GM10266 (cell line): ENCODE data around the gene GALNT18.
A peak's percentile ranks its signal among the peaks of the same experiment; 100 is the strongest.

Experiments
- DNase-seq: peaks from one replicate; pipeline ENCODE4 v3.0.0; 2012; ENCODE audit errors: extremely low spot score
- TF ChIP-seq, protein P1 (sequence below): IDR thresholded peaks from 2 replicates; pipeline ENCODE4 v1.5.1; 2012; ENCODE audit warnings: mild to moderate bottlenecking, low read depth; ENCODE audit not compliant: control insufficient read depth, insufficient read depth; ENCODE audit errors: missing control alignments

GALNT18 gene

GRCh38 chr11:11247086-11247485, 374.7 kb downstream of the GALNT18 start:
- TF ChIP-seq, protein P1, sequence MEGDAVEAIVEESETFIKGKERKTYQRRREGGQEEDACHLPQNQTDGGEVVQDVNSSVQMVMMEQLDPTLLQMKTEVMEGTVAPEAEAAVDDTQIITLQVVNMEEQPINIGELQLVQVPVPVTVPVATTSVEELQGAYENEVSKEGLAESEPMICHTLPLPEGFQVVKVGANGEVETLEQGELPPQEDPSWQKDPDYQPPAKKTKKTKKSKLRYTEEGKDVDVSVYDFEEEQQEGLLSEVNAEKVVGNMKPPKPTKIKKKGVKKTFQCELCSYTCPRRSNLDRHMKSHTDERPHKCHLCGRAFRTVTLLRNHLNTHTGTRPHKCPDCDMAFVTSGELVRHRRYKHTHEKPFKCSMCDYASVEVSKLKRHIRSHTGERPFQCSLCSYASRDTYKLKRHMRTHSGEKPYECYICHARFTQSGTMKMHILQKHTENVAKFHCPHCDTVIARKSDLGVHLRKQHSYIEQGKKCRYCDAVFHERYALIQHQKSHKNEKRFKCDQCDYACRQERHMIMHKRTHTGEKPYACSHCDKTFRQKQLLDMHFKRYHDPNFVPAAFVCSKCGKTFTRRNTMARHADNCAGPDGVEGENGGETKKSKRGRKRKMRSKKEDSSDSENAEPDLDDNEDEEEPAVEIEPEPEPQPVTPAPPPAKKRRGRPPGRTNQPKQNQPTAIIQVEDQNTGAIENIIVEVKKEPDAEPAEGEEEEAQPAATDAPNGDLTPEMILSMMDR, result no peak
- DNase-seq, result no peak

DNA sequence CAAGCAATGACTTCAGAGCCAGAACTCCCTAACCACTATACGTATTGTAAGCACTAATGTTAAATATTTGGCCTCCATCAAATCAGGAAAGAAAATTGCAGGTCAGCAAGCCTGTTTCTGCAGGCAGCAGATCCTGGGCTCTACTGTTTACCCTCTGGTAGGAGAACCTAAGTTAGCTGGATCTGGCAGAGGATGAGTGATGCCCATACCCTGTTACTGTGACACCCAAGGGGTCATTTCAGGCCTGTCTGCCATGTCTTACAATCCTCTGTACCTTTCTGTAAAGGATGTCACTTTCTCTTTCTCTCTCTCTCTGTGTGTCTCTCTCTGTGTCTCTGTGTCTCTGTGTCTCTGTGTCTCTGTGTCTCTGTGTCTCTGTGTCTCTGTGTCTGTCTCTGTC, 375.6 kb downstream of the GALNT18 start:
- TF ChIP-seq, protein P1, result no peak
- DNase-seq, result no peak

DNA sequence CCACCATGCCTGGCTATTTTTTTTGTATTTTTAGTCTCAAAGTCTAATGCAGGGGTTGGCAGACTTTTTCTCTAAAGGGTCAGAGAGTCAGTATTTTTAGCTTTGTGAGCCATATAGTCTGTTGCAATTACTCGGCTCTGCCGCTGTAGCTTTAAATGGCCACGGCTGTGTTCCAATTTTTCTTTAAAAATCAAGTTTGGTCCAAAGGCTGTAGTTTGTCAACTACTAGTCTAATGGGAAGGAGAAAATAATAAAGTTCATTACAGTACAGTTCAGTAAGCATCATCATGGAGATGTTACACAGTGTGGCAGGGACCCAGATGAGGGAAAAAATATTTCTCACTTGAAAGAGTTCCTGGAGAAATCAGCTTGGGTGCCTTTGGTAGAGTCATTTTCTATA, 376.4 kb downstream of the GALNT18 start:
- TF ChIP-seq, protein P1, result no peak
- no peak for DNase-seq

- no peak for DNase-seq
Measured at GRCh38 chr11:11244470-11245080, 377.2 kb downstream of the GALNT18 start.

GRCh38 chr11:11243590-11244469, 378.0 kb downstream of the GALNT18 start:
- DNase-seq, result peak; percentile 31
- TF ChIP-seq, protein P1, result no peak

More at GRCh38 chr11:11244470-11245080, 377.2 kb downstream of the GALNT18 start:
- TF ChIP-seq, protein P1, result no peak

- TF ChIP-seq, protein P1, result no peak
- no peak for DNase-seq
Measured at GRCh38 chr11:11243209-11243589, 378.6 kb downstream of the GALNT18 start.

DNA sequence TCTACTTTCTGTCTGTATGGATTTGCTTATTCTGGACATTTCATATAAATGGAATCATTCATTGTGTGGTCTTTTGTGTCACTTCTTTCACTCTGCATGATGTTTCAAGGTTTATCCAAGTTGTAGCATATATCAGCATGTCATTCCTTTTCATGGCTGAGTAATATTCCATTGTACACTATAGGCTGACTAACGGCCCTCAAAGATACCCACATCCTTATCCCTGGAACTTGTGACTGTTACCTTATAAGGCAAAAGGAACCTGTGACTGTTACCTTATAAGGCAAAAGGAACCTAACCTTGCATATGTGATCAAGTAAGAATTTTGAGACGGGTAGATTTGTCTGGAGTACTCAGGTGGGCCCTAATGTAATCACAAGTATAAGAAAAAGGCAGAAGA, 380.5 kb downstream of the GALNT18 start:
- TF ChIP-seq, protein P1, result no peak
- no peak for DNase-seq
